ENCODE results near the gene KLF5.

The KLF5 gene
- 1.7 to 8.2 (median 4.4) reads per million in 9 experiments for total RNA-seq

GRCh38 chr13:73058736-73059459, at the start of gene KLF5:
KLF5 (plus strand) TSS chr13:73059005; CDS start chr13:73059328, 323 bp downstream.
- Mint-ChIP-seq H3K27ac (peak within 1 kb of the TSS in 1 of 2 donors; percentile 77), H3K4me3 (peak within 1 kb of the TSS; percentile 84 to 87), H3K36me3 (ENCODE audit: insufficient read depth) (peaks cover 7% of the 10 kb centered on the region), H3K9me3 (no peaks in the 10 kb centered on the region), H3K4me1 (ENCODE audit: low read depth in 2 of 2) (peaks cover 5 to 13% of the 10 kb centered on the region in 2 donors), H3K27me3 (peaks cover 35 to 48% of the 10 kb centered on the region in 2 donors)
- DNase-seq (peak; percentile 85 to 93 (median 92)), ATAC-seq (replicated peaks) (peak; percentile 93)

- ATAC-seq (replicated peaks): no peak
- no peak for DNase-seq
- Mint-ChIP-seq H3K9me3 (no peaks in the 10 kb centered on the region), H3K27me3 (no peaks in the 10 kb centered on the region), H3K36me3 (ENCODE audit: insufficient read depth) (peaks cover 13% of the 10 kb centered on the region), H3K27ac (no peak overlapping the region), H3K4me3 (no peak overlapping the region), H3K4me1 (ENCODE audit: low read depth in 2 of 2) (no peaks in the 10 kb centered on the region)
Measured at GRCh38 chr13:73011751-73012150, 47.1 kb upstream of the KLF5 start.

- Mint-ChIP-seq H3K4me3 (no peak overlapping the region), H3K9me3 (no peaks in the 10 kb centered on the region), H3K4me1 (ENCODE audit: low read depth in 2 of 2) (no peaks in the 10 kb centered on the region), H3K27me3 (no peaks in the 10 kb centered on the region), H3K27ac (no peak overlapping the region), H3K36me3 (ENCODE audit: insufficient read depth) (peaks cover 22% of the 10 kb centered on the region)
- no peak for ATAC-seq (replicated peaks)
- DNase-seq: no peak
Measured at GRCh38 chr13:73015805-73016204, 43.0 kb upstream of the KLF5 start.

- no peak for DNase-seq
Measured at GRCh38 chr13:73018336-73018735, 40.5 kb upstream of the KLF5 start.

GRCh38 chr13:73025217-73026012, 33.4 kb upstream of the KLF5 start:
- no peaks in the 10 kb centered on the region for H3K9me3 Mint-ChIP-seq
- H3K4me1 Mint-ChIP-seq (ENCODE audit: low read depth in 2 of 2): no peaks in the 10 kb centered on the region
- H3K27ac Mint-ChIP-seq: peak overlapping the region in 1 of 2 donors; percentile 42
- no peaks in the 10 kb centered on the region for H3K27me3 Mint-ChIP-seq
- no peak for DNase-seq
- no peak for ATAC-seq (replicated peaks)
- H3K36me3 Mint-ChIP-seq (ENCODE audit: insufficient read depth): peaks cover 6% of the 10 kb centered on the region
- no peak overlapping the region for H3K4me3 Mint-ChIP-seq

More at GRCh38 chr13:73018336-73018735, 40.5 kb upstream of the KLF5 start:
- H3K36me3 Mint-ChIP-seq (ENCODE audit: insufficient read depth): peaks cover 19% of the 10 kb centered on the region
- H3K4me3 Mint-ChIP-seq: no peak overlapping the region
- no peaks in the 10 kb centered on the region for H3K9me3 Mint-ChIP-seq
- H3K4me1 Mint-ChIP-seq (ENCODE audit: low read depth in 2 of 2): no peaks in the 10 kb centered on the region
- ATAC-seq (replicated peaks): no peak
- no peaks in the 10 kb centered on the region for H3K27me3 Mint-ChIP-seq
- peak overlapping the region in 1 of 2 donors; percentile 26 for H3K27ac Mint-ChIP-seq

GRCh38 chr13:73034901-73035300, 23.9 kb upstream of the KLF5 start:
- Mint-ChIP-seq H3K27me3 (no peaks in the 10 kb centered on the region), H3K4me3 (no peak overlapping the region), H3K9me3 (no peaks in the 10 kb centered on the region), H3K36me3 (ENCODE audit: insufficient read depth) (no peaks in the 10 kb centered on the region), H3K27ac (no peak overlapping the region), H3K4me1 (ENCODE audit: low read depth in 2 of 2) (no peaks in the 10 kb centered on the region)
- ATAC-seq (replicated peaks): no peak
- DNase-seq: no peak

GRCh38 chr13:73035660-73036059, 23.1 kb upstream of the KLF5 start:
- H3K4me1 Mint-ChIP-seq (ENCODE audit: low read depth in 2 of 2): no peaks in the 10 kb centered on the region
- no peak overlapping the region for H3K4me3 Mint-ChIP-seq
- H3K27me3 Mint-ChIP-seq: no peaks in the 10 kb centered on the region
- H3K36me3 Mint-ChIP-seq (ENCODE audit: insufficient read depth): no peaks in the 10 kb centered on the region
- H3K9me3 Mint-ChIP-seq: no peaks in the 10 kb centered on the region
- no peak overlapping the region for H3K27ac Mint-ChIP-seq
- DNase-seq (no peak), ATAC-seq (replicated peaks) (no peak)

GRCh38 chr13:73036566-73036965, 22.2 kb upstream of the KLF5 start:
- no peak overlapping the region for H3K4me3 Mint-ChIP-seq
- H3K4me1 Mint-ChIP-seq (ENCODE audit: low read depth in 2 of 2): no peaks in the 10 kb centered on the region
- H3K9me3 Mint-ChIP-seq: no peaks in the 10 kb centered on the region
- no peaks in the 10 kb centered on the region for H3K27me3 Mint-ChIP-seq
- no peaks in the 10 kb centered on the region for H3K36me3 Mint-ChIP-seq (ENCODE audit: insufficient read depth)
- no peak overlapping the region for H3K27ac Mint-ChIP-seq
- no peak for DNase-seq
- no peak for ATAC-seq (replicated peaks)

GRCh38 chr13:73038064-73038463, 20.7 kb upstream of the KLF5 start:
- Mint-ChIP-seq H3K4me3 (no peak overlapping the region), H3K9me3 (no peaks in the 10 kb centered on the region), H3K27ac (no peak overlapping the region), H3K36me3 (ENCODE audit: insufficient read depth) (no peaks in the 10 kb centered on the region), H3K4me1 (ENCODE audit: low read depth in 2 of 2) (no peaks in the 10 kb centered on the region), H3K27me3 (no peaks in the 10 kb centered on the region)
- ATAC-seq (replicated peaks) (no peak), DNase-seq (no peak)

- no peak for ATAC-seq (replicated peaks)
- no peak for DNase-seq
- no peaks in the 10 kb centered on the region for H3K4me1 Mint-ChIP-seq (ENCODE audit: low read depth in 2 of 2)
- no peaks in the 10 kb centered on the region for H3K27me3 Mint-ChIP-seq
- H3K9me3 Mint-ChIP-seq: no peaks in the 10 kb centered on the region
- H3K27ac Mint-ChIP-seq: peak overlapping the region in 1 of 2 donors; percentile 32
- no peak overlapping the region for H3K4me3 Mint-ChIP-seq
- no peaks in the 10 kb centered on the region for H3K36me3 Mint-ChIP-seq (ENCODE audit: insufficient read depth)
Measured at GRCh38 chr13:73039201-73040108, 19.4 kb upstream of the KLF5 start.

- H3K27me3 Mint-ChIP-seq: no peaks in the 10 kb centered on the region
- no peaks in the 10 kb centered on the region for H3K36me3 Mint-ChIP-seq (ENCODE audit: insufficient read depth)
- H3K4me1 Mint-ChIP-seq (ENCODE audit: low read depth in 2 of 2): no peaks in the 10 kb centered on the region
- ATAC-seq (replicated peaks): no peak
- no peak for DNase-seq
- H3K4me3 Mint-ChIP-seq: no peak overlapping the region
- no peaks in the 10 kb centered on the region for H3K9me3 Mint-ChIP-seq
- H3K27ac Mint-ChIP-seq: no peak overlapping the region
Measured at GRCh38 chr13:73040484-73040883, 18.3 kb upstream of the KLF5 start.

- H3K36me3 Mint-ChIP-seq (ENCODE audit: insufficient read depth): no peaks in the 10 kb centered on the region
- H3K27ac Mint-ChIP-seq: no peak overlapping the region
- no peaks in the 10 kb centered on the region for H3K27me3 Mint-ChIP-seq
- H3K4me1 Mint-ChIP-seq (ENCODE audit: low read depth in 2 of 2): no peaks in the 10 kb centered on the region
- no peaks in the 10 kb centered on the region for H3K9me3 Mint-ChIP-seq
- ATAC-seq (replicated peaks) (no peak), DNase-seq (no peak)
- H3K4me3 Mint-ChIP-seq: no peak overlapping the region
Measured at GRCh38 chr13:73040968-73041596, 17.7 kb upstream of the KLF5 start.

- H3K36me3 Mint-ChIP-seq (ENCODE audit: insufficient read depth): no peaks in the 10 kb centered on the region
- H3K4me1 Mint-ChIP-seq (ENCODE audit: low read depth in 2 of 2): no peaks in the 10 kb centered on the region
- no peaks in the 10 kb centered on the region for H3K27me3 Mint-ChIP-seq
Measured at GRCh38 chr13:73045031-73045430, 13.8 kb upstream of the KLF5 start.

More at GRCh38 chr13:73045031-73045430, 13.8 kb upstream of the KLF5 start:
- Mint-ChIP-seq H3K4me3 (no peak overlapping the region), H3K27ac (peak overlapping the region in 1 of 2 donors; percentile 14), H3K9me3 (no peaks in the 10 kb centered on the region)
- no peak for DNase-seq
- no peak for ATAC-seq (replicated peaks)
